ENCODE results near the gene PHLDB2. TPM values are rescaled to one million over a fixed set of nuclear protein-coding genes. Genes with fewer than 3 reads are reported as not detected.

PHLDB2 gene
- total RNA-seq, 1 experiment from 2014 or later: 13.2 TPM

DNA sequence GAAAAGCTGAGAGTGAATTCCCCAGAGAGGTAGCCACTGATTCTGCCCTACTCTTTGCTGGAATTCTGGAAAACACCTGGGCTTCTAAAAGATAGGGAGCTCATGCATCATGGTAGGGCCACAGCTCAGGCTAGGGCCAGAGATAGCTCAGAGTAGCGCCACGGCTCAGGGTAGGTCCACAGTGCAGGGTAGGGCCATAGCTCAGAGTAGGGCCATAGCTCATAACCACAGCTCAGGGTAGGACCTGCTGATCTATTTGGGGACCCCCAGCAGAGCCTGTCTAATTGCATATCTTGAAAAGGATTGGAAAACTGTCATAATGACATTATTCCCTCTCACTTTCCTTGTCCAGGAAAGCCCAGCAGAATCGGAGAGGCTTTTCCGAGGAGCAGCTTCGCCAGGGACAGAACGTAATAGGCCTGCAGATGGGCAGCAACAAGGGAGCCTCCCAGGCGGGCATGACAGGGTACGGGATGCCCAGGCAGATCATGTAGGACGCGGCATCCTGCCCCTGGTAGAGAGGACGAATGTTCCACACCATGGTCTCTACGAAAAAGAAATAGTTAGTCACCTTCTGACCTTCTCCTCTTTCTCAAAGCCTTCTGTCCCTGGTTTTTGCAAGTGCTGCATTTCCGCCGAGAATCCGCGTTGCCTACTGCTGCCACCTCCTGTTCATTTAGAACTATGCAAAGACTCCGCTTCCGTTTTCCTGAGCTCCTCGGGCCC lies 154.2 kb downstream of the PHLDB2 start:
- Histone ChIP-seq H3K27ac (ENCODE audit: insufficient read length, low read depth, low read length) (no peak overlapping the region), H2BK12ac (ENCODE audit: insufficient read length, low read depth, low read length) (no peak overlapping the region), H2BK15ac (ENCODE audit: low read depth, low read length) (no peak overlapping the region), H2AFZ (ENCODE audit: low read length) (no peak overlapping the region), H3K14ac (ENCODE audit: insufficient read depth, low read length) (no peak overlapping the region), H2BK120ac (ENCODE audit: low read depth, low read length, poor library complexity, severe bottlenecking) (no peak overlapping the region), H3K18ac (ENCODE audit: insufficient read length, low read depth, low read length) (no peak overlapping the region), H4K5ac (ENCODE audit: insufficient read length, low read depth, low read length) (no peak overlapping the region), H3K23ac (ENCODE audit: insufficient read length, low read depth, low read length) (no peak overlapping the region), H3K56ac (ENCODE audit: insufficient read length, low read depth, low read length) (no peak overlapping the region), H3K4me2 (ENCODE audit: insufficient read depth, insufficient read length, low read length) (no peak overlapping the region), H3K23me2 (ENCODE audit: insufficient read length, low read depth, low read length, poor library complexity, severe bottlenecking) (no peaks in the 10 kb centered on the region), H3K4me1 (ENCODE audit: insufficient read depth, low read length) (no peaks in the 10 kb centered on the region), H2BK20ac (ENCODE audit: low read depth, low read length, poor library complexity, severe bottlenecking) (no peak overlapping the region), H3T11ph (ENCODE audit: low read length) (no peak overlapping the region), H3K9ac (ENCODE audit: extremely low read depth, insufficient read length, low read length) (no peak overlapping the region), H3K79me1 (ENCODE audit: insufficient read depth, low read depth, low read length, poor library complexity, severe bottlenecking) (no peaks in the 10 kb centered on the region), H4K20me1 (ENCODE audit: control insufficient read depth, insufficient read depth, insufficient read length) (no peaks in the 10 kb centered on the region), H2BK5ac (ENCODE audit: insufficient read length, low read length) (no peak overlapping the region), H2AK5ac (ENCODE audit: insufficient read length, low read length) (no peak overlapping the region), H3K9me3 (ENCODE audit: control insufficient read depth, low read depth, low read length) (no peaks in the 10 kb centered on the region), H4K91ac (ENCODE audit: insufficient read length, low read depth, low read length) (no peak overlapping the region), H3K27me3 (ENCODE audit: insufficient read depth, low read length) (no peaks in the 10 kb centered on the region), H3K4ac (ENCODE audit: low read depth, low read length) (no peak overlapping the region), H3K79me2 (ENCODE audit: insufficient read depth, low read length) (no peaks in the 10 kb centered on the region), H4K8ac (replicated peaks; ENCODE audit: insufficient read length, low read depth, low read length) (no peak overlapping the region)
- WGBS (ENCODE audit: extremely low coverage, insufficient read length, low lambda C conversion rate): no CpG with 5 or more reads among the region's 19 CpGs
- no peaks in the 10 kb centered on the region for H3K4me1 Mint-ChIP-seq
- H3K36me3 Mint-ChIP-seq (ENCODE audit: insufficient read depth in 1 of 3, low read depth in 3 of 3): peaks cover 0 to 3% (median 0%) of the 10 kb centered on the region in 3 experiments; a peak in 3 of 7 replicates
- TF ChIP-seq CTCF (conservative IDR thresholded peaks at IDR 0.05): peak; percentile 84
- no peaks in the 10 kb centered on the region for H3K27me3 Mint-ChIP-seq (ENCODE audit: low read depth)
- no peak overlapping the region for H3K4me3 Mint-ChIP-seq
- peak; percentile 67 for DNase-seq
- no peak overlapping the region for H3K27ac Mint-ChIP-seq
- H3K9me3 Mint-ChIP-seq: no peaks in the 10 kb centered on the region

All from H9 (cell line).